Measurements from ENCODE around the gene LRBA. TPM values are rescaled to one million over a fixed set of nuclear protein-coding genes. Genes with fewer than 3 reads are reported as not detected.

The LRBA gene
- polyA plus RNA-seq, 1 of the 3 experiments (the other 2 are of a cell fraction) = 11.4 TPM

- Histone ChIP-seq H3K27me3 (ENCODE audit: insufficient read depth) (no peaks in the 10 kb centered on the region), H3K4me3 (ENCODE audit: low read depth in 2 of 2, low read length in 1 of 2) (no peak overlapping the region), H3F3A (replicated peaks; ENCODE audit: insufficient read depth) (peaks cover 7% of the 10 kb centered on the region), H3K36me3 (replicated peaks in 1 of 2; ENCODE audit: control insufficient read depth in 1 of 2, insufficient read depth in 2 of 2, low read length in 1 of 2) (no peaks in the 10 kb centered on the region), H2AFZ (ENCODE audit: low read depth) (no peak overlapping the region), H3K9me2 (no peaks in the 10 kb centered on the region), H3K9me3 (no peaks in the 10 kb centered on the region), H4K20me1 (ENCODE audit: insufficient read depth) (no peaks in the 10 kb centered on the region), H3K4me1 (ENCODE audit: control insufficient read depth in 1 of 2, insufficient read depth in 2 of 2, low read depth in 1 of 2, low read length in 1 of 2) (no peaks in the 10 kb centered on the region; a peak in 1 of 4 replicates), H3K9ac (no peak overlapping the region), H3K4me2 (no peak overlapping the region), H3K27ac (ENCODE audit: low read depth in 2 of 2, low read length in 1 of 2) (no peak overlapping the region), H3K79me2 (ENCODE audit: insufficient read depth) (no peaks in the 10 kb centered on the region)
- TF ChIP-seq TAF1 (IDR thresholded peaks at IDR 0.05; ENCODE audit: borderline replicate concordance, low read depth, low read length) (no peak), POLR2AphosphoS5 (IDR thresholded peaks at IDR 0.05; ENCODE audit: low read depth, low read length) (no peak), RXRA (IDR thresholded peaks at IDR 0.05; ENCODE audit: borderline replicate concordance, low read depth) (no peak), MXI1 (IDR thresholded peaks at IDR 0.05; ENCODE audit: low read depth, low read length) (no peak), FOXJ3 (CRISPR knock-in tag; IDR thresholded peaks at IDR 0.05) (no peak), CTCF (IDR thresholded peaks at IDR 0.05) (no peak), TEAD4 (IDR thresholded peaks at IDR 0.05; ENCODE audit: borderline replicate concordance, insufficient read depth) (no peak), NRF1 (IDR thresholded peaks at IDR 0.05; ENCODE audit: low read depth, low read length) (no peak), SIN3A (IDR thresholded peaks at IDR 0.05; ENCODE audit: borderline replicate concordance, low read depth, low read length) (no peak), REST (IDR thresholded peaks at IDR 0.05; ENCODE audit: low read depth, low read length) (no peak), EZH2phosphoT487 (IDR thresholded peaks at IDR 0.05; ENCODE audit: borderline replicate concordance, low read depth) (no peak), SMC3 (IDR thresholded peaks at IDR 0.05; ENCODE audit: low read depth, low read length) (no peak), CHD2 (IDR thresholded peaks at IDR 0.05; ENCODE audit: low read length, partially characterized antibody) (no peak), USF2 (IDR thresholded peaks at IDR 0.05; ENCODE audit: borderline replicate concordance, low read depth, low read length) (no peak), RCOR1 (IDR thresholded peaks at IDR 0.05; ENCODE audit: low read length) (no peak)
- TF ChIP-seq, protein P1, sequence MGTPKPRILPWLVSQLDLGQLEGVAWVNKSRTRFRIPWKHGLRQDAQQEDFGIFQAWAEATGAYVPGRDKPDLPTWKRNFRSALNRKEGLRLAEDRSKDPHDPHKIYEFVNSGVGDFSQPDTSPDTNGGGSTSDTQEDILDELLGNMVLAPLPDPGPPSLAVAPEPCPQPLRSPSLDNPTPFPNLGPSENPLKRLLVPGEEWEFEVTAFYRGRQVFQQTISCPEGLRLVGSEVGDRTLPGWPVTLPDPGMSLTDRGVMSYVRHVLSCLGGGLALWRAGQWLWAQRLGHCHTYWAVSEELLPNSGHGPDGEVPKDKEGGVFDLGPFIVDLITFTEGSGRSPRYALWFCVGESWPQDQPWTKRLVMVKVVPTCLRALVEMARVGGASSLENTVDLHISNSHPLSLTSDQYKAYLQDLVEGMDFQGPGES (IDR thresholded peaks at IDR 0.05; ENCODE audit: low read depth, low read length) = no peak
- DNase-seq = no peak
- CTCF ChIA-PET = no interaction called here
- POLR2A ChIA-PET = no interaction called here
Observed at GRCh38 chr4:150942539-150942938, 72.5 kb downstream of the LRBA start.

Measured in SK-N-SH (cell line).